IMR-90 (cell line): ENCODE data around the gene UBE2QL1. TPM values are rescaled to one million over a fixed set of nuclear protein-coding genes. Genes with fewer than 3 reads are reported as not detected.

Experiments used
- ATAC-seq: fragments of 200-7000 bp; cut with Tn5 transposase; 2 replicates; pipeline ENCODE4 v1.9.1; 2020; ENCODE audit warnings: low read depth, mild to moderate bottlenecking, moderate library complexity
- BruUV-seq: library from RNA; stranded (reverse); fragments of 400-500 nt; replicated peaks from 2 replicates; lab custom pipeline; 2021; lab: Mats Ljungman, UMichigan
- CTCF ChIA-PET: fragments of 300-600 bp; formaldehyde crosslinking; extraction: SDS; loops from one replicate; lab custom pipeline; 2021; ENCODE audit warnings: antibody characterized with exemption; lab: Yijun Ruan, JAX
- POLR2A ChIA-PET: fragments of 300-600 bp; sonication (Branson Sonifier 250); formaldehyde crosslinking; loops from one replicate; lab custom pipeline; 2022; ENCODE audit warnings: antibody characterized with exemption; ENCODE audit not compliant: unreplicated experiment; lab: Charles Lee
- DNase-seq: peaks from one replicate; pipeline ENCODE4 v3.0.0; 2013
- H2AFZ ChIP-seq: replicated peaks from 2 replicates; pipeline ENCODE3; 2013; ENCODE audit warnings: low read length, mild to moderate bottlenecking; ENCODE audit not compliant: poor library complexity
- H2AK5ac ChIP-seq: 2 replicates; pipeline ENCODE4 v1.6.1; 2013; ENCODE audit warnings: low read depth, low read length, inconsistent platforms
- H2AK9ac ChIP-seq: replicated peaks from 2 replicates; pipeline ENCODE3; 2013; ENCODE audit warnings: mild to moderate bottlenecking, low read depth, low read length, moderate library complexity; ENCODE audit not compliant: poor library complexity
- H2BK120ac ChIP-seq: 2 replicates; pipeline ENCODE4 v1.6.1; 2013; ENCODE audit warnings: low read depth, low read length, inconsistent platforms
- H2BK15ac ChIP-seq: 3 replicates; pipeline ENCODE4 v1.6.1; 2013; ENCODE audit warnings: low read depth, low read length, inconsistent platforms
- H2BK20ac ChIP-seq: 2 replicates; pipeline ENCODE4 v1.6.1; 2013; ENCODE audit warnings: low read depth, mild to moderate bottlenecking, inconsistent platforms, low read length, moderate library complexity
- H2BK5ac ChIP-seq: 2 replicates; pipeline ENCODE4 v1.6.1; 2013; ENCODE audit warnings: mild to moderate bottlenecking, low read depth, low read length, inconsistent platforms; ENCODE audit not compliant: poor library complexity, severe bottlenecking
- H3K14ac ChIP-seq: replicated peaks from 2 replicates; pipeline ENCODE4 v1.6.1; 2013; ENCODE audit warnings: low read depth, low read length, inconsistent platforms
- H3K18ac ChIP-seq: 2 replicates; pipeline ENCODE4 v1.6.1; 2013; ENCODE audit warnings: low read depth, low read length, control low read depth
- H3K23ac ChIP-seq: 2 replicates; pipeline ENCODE4 v1.6.1; 2013; ENCODE audit warnings: low read depth, low read length, inconsistent platforms
- H3K27ac ChIP-seq: 2 replicates; pipeline ENCODE4 v1.5.1; 2013; ENCODE audit warnings: mild to moderate bottlenecking, control low read depth, low read length; ENCODE audit not compliant: insufficient read depth
- H3K27me3 ChIP-seq: 2 replicates; pipeline ENCODE4 v1.6.1; 2013; ENCODE audit warnings: low read length; ENCODE audit not compliant: control insufficient read depth, insufficient read depth
- H3K36me3 ChIP-seq: 2 replicates; pipeline ENCODE4 v1.6.1; 2013; ENCODE audit warnings: low read length, mixed read lengths; ENCODE audit not compliant: control insufficient read depth, insufficient read depth
- H3K4ac ChIP-seq: 2 replicates; pipeline ENCODE4 v1.6.1; 2013; ENCODE audit warnings: low read depth, low read length, inconsistent platforms
- H3K4me1 ChIP-seq: 2 replicates; pipeline ENCODE4 v1.6.1; 2013; ENCODE audit warnings: low read length, mixed read lengths; ENCODE audit not compliant: control insufficient read depth, insufficient read depth
- H3K4me2 ChIP-seq: 2 replicates; pipeline ENCODE4 v1.6.1; 2013; ENCODE audit warnings: low read depth, mild to moderate bottlenecking, control low read depth, low read length, moderate library complexity
- H3K4me3 ChIP-seq: 2 replicates; pipeline ENCODE4 v1.5.1; 2013; ENCODE audit warnings: low read depth, mild to moderate bottlenecking, control low read depth, low read length, moderate library complexity; ENCODE audit not compliant: insufficient read depth
- H3K56ac ChIP-seq: 2 replicates; pipeline ENCODE4 v1.6.1; 2013; ENCODE audit warnings: low read length, inconsistent platforms; ENCODE audit not compliant: insufficient read depth; ENCODE audit errors: extremely low read depth
- H3K79me1 ChIP-seq, 2 experiments: 2 replicates each; pipeline ENCODE4 v1.6.1; 2013; ENCODE audit warnings: low read length in 2 of 2, inconsistent platforms in 1 of 2, low read depth in 1 of 2
- H3K9ac ChIP-seq: 2 replicates; pipeline ENCODE4 v1.6.1; 2013; ENCODE audit warnings: low read depth, low read length, control low read depth
- H3K9me1 ChIP-seq: 2 replicates; pipeline ENCODE4 v1.6.1; 2013; ENCODE audit warnings: low read length, inconsistent platforms; ENCODE audit not compliant: insufficient read depth
- H3K9me3 ChIP-seq: 2 replicates; pipeline ENCODE4 v1.6.1; 2013; ENCODE audit warnings: low read length; ENCODE audit not compliant: control insufficient read depth, insufficient read depth
- H4K20me1 ChIP-seq: 2 replicates; pipeline ENCODE4 v1.6.1; 2013; ENCODE audit warnings: low read length, inconsistent platforms; ENCODE audit not compliant: insufficient read depth
- H4K5ac ChIP-seq: 2 replicates; pipeline ENCODE4 v1.6.1; 2013; ENCODE audit warnings: mild to moderate bottlenecking, low read depth, low read length, control low read depth
- H4K8ac ChIP-seq, 2 experiments: 2 replicates each; pipeline ENCODE4 v1.6.1; 2013; ENCODE audit warnings: low read depth in 2 of 2, low read length in 2 of 2, control low read depth in 1 of 2, inconsistent platforms in 1 of 2
- H4K91ac ChIP-seq: 2 replicates; pipeline ENCODE4 v1.6.1; 2013; ENCODE audit warnings: low read depth, low read length, inconsistent platforms; ENCODE audit not compliant: insufficient read depth
- BHLHE40 ChIP-seq: fragments of 150-350 bp; IDR thresholded peaks from 2 replicates; pipeline ENCODE4 v1.6.1; 2016; ENCODE audit warnings: mild to moderate bottlenecking, low read depth, low read length
- CEBPB ChIP-seq: IDR thresholded peaks from 2 replicates; pipeline ENCODE4 v1.6.1; 2012; ENCODE audit warnings: low read depth, low read length, improper control_type of control experiment
- CHD1 ChIP-seq: IDR thresholded peaks from 2 replicates; pipeline ENCODE4 v1.6.1; 2012; ENCODE audit warnings: low read depth, low read length, improper control_type of control experiment
- ELK1 ChIP-seq: fragments of 150-350 bp; IDR thresholded peaks from 2 replicates; pipeline ENCODE4 v1.6.1; 2016; ENCODE audit warnings: low read depth, mild to moderate bottlenecking, low read length, moderate library complexity, borderline replicate concordance
- FOS ChIP-seq: fragments of 150-350 bp; IDR thresholded peaks from 2 replicates; pipeline ENCODE4 v1.6.1; 2016; ENCODE audit warnings: low read depth, low read length
- MAFK ChIP-seq: IDR thresholded peaks from 2 replicates; pipeline ENCODE4 v1.6.1; 2012; ENCODE audit warnings: low read depth, low read length, improper control_type of control experiment
- MAZ ChIP-seq: IDR thresholded peaks from 2 replicates; pipeline ENCODE4 v1.6.1; 2012; ENCODE audit warnings: low read depth, mild to moderate bottlenecking, low read length, improper control_type of control experiment, moderate library complexity, borderline replicate concordance
- MXI1 ChIP-seq: IDR thresholded peaks from 2 replicates; pipeline ENCODE4 v1.6.1; 2012; ENCODE audit warnings: low read depth, mild to moderate bottlenecking, low read length, moderate library complexity, borderline replicate concordance
- NFE2L2 ChIP-seq: fragments of 150-350 bp; IDR thresholded peaks from 2 replicates; pipeline ENCODE4 v1.6.1; 2016; ENCODE audit warnings: low read depth, mild to moderate bottlenecking, low read length
- POLR2A ChIP-seq: IDR thresholded peaks from 2 replicates; pipeline ENCODE4 v1.6.1; 2012; ENCODE audit warnings: mild to moderate bottlenecking, low read depth, low read length
- RAD21 ChIP-seq: IDR thresholded peaks from 2 replicates; pipeline ENCODE4 v1.6.1; 2012; ENCODE audit warnings: low read length, improper control_type of control experiment
- RCOR1 ChIP-seq: IDR thresholded peaks from 2 replicates; pipeline ENCODE4 v1.6.1; 2012; ENCODE audit warnings: mild to moderate bottlenecking, low read length, improper control_type of control experiment; ENCODE audit not compliant: insufficient replicate concordance
- RFX5 ChIP-seq: IDR thresholded peaks from 2 replicates; pipeline ENCODE4 v1.8.0; 2012; ENCODE audit warnings: low read depth, mild to moderate bottlenecking, low read length, moderate library complexity
- SMC3 ChIP-seq: fragments of 150-350 bp; IDR thresholded peaks from 2 replicates; pipeline ENCODE4 v1.6.1; 2016; ENCODE audit warnings: low read depth, mild to moderate bottlenecking, antibody characterized with exemption, low read length, moderate library complexity
- USF2 ChIP-seq: fragments of 150-350 bp; IDR thresholded peaks from 2 replicates; pipeline ENCODE4 v1.6.1; 2017; ENCODE audit warnings: mild to moderate bottlenecking, antibody characterized with exemption, low read length, low read depth
- WGBS, 2 experiments: methylation state at CpG; one replicate each; pipeline versions ENCODE4 v1.1.5 to v1.1.7; 2013; ENCODE audit warnings: missing lambda C conversion rate in 2 of 2; ENCODE audit not compliant: insufficient read length in 1 of 2; ENCODE audit errors: extremely low coverage in 2 of 2; 5-methylcytosine and 5-hydroxymethylcytosine counted together
- dilution Hi-C: fragments of 300-500 bp; cut with HindIII; formaldehyde crosslinking; loops from one replicate; pipeline ENCODE4 v1.14.3; 2018; ENCODE audit warnings: low sequenced_read_pairs; ENCODE audit not compliant: unreplicated experiment
- in situ Hi-C: fragments of 300-500 bp; cut with MboI; formaldehyde crosslinking; loops from 3 replicates; pipeline ENCODE4 v1.14.3; 2019; ENCODE audit warnings: low sequenced_read_pairs, inconsistent platforms, mixed read lengths
- intact Hi-C: fragments of 100-400 bp; cut with micrococcal nuclease; formaldehyde crosslinking; loops from 2 replicates; pipeline ENCODE4 v1.10.0; 2022
- polyA plus RNA-seq, 3 experiments: library from polyadenylated mRNA; depleted of rRNA; stranded (reverse); fragments of >200 nt; gene quantifications; 2 replicates each; pipeline ENCODE4 v1.2.3, GENCODE V29; 2012; ENCODE audit warnings: low replicate concordance in 1 of 3
- total RNA-seq: library from RNA; depleted of rRNA; stranded (reverse); fragments of >200 nt; gene quantifications from 2 replicates; pipeline ENCODE4 v1.2.3, GENCODE V29; 2012
- TF ChIP-seq, protein P1 (sequence below): conservative IDR thresholded peaks from 2 replicates; pipeline ENCODE4 v1.5.1; 2012; ENCODE audit warnings: mild to moderate bottlenecking, low read depth, low read length, improper control_type of control experiment

Gene UBE2QL1
- total and polyA plus RNA-seq, 2 of the 4 experiments (the other 2 are of a cell fraction): not detected

- no peaks in the 10 kb centered on the region for H3K9me1 ChIP-seq
- no CpG with 5 or more reads among the region's 4 CpGs for WGBS, 2 experiments
- H4K5ac ChIP-seq: no peak overlapping the region
- no peaks in the 10 kb centered on the region for H3K27me3 ChIP-seq
- dilution Hi-C loops (no loop called here), intact Hi-C loops (no loop called here), in situ Hi-C loops (no loop called here)
- TF ChIP-seq RFX5: no peak
- TF ChIP-seq CHD1: no peak
- TF ChIP-seq NFE2L2: no peak
- no peak for TF ChIP-seq MAZ
- TF ChIP-seq RAD21: no peak
- TF ChIP-seq POLR2A: no peak
- TF ChIP-seq RCOR1: no peak
- no peak for TF ChIP-seq FOS
- TF ChIP-seq CEBPB: no peak
- no peak for TF ChIP-seq MAFK
- TF ChIP-seq, protein P1, sequence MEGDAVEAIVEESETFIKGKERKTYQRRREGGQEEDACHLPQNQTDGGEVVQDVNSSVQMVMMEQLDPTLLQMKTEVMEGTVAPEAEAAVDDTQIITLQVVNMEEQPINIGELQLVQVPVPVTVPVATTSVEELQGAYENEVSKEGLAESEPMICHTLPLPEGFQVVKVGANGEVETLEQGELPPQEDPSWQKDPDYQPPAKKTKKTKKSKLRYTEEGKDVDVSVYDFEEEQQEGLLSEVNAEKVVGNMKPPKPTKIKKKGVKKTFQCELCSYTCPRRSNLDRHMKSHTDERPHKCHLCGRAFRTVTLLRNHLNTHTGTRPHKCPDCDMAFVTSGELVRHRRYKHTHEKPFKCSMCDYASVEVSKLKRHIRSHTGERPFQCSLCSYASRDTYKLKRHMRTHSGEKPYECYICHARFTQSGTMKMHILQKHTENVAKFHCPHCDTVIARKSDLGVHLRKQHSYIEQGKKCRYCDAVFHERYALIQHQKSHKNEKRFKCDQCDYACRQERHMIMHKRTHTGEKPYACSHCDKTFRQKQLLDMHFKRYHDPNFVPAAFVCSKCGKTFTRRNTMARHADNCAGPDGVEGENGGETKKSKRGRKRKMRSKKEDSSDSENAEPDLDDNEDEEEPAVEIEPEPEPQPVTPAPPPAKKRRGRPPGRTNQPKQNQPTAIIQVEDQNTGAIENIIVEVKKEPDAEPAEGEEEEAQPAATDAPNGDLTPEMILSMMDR: no peak
- TF ChIP-seq ELK1: no peak
- TF ChIP-seq MXI1: no peak
- no peak for TF ChIP-seq BHLHE40
- TF ChIP-seq SMC3: no peak
- no peak for TF ChIP-seq USF2
- ChIA-PET CTCF (no interaction called here), POLR2A (no interaction called here)
- no peak overlapping the region for H3K9ac ChIP-seq
- no peak overlapping the region for H3K27ac ChIP-seq
- no peak overlapping the region for H3K4me2 ChIP-seq
- no peaks in the 10 kb centered on the region for H3K79me1 ChIP-seq
- H3K4me3 ChIP-seq: no peak overlapping the region
- no peaks in the 10 kb centered on the region for H4K20me1 ChIP-seq
- no peak overlapping the region for H4K8ac ChIP-seq
- H2AFZ ChIP-seq: no peak overlapping the region
- no TSS peak for BruUV-seq
- H3K36me3 ChIP-seq: no peaks in the 10 kb centered on the region
- H3K9me3 ChIP-seq: no peaks in the 10 kb centered on the region
- H2AK9ac ChIP-seq: no peak overlapping the region
- H3K4me1 ChIP-seq: no peaks in the 10 kb centered on the region
- H2BK120ac ChIP-seq: no peak overlapping the region
- H3K18ac ChIP-seq: no peak overlapping the region
- ATAC-seq (no peak), DNase-seq (no peak)
- no peak overlapping the region for H3K56ac ChIP-seq
- no peak overlapping the region for H2BK20ac ChIP-seq
- no peak overlapping the region for H3K23ac ChIP-seq
- H3K14ac ChIP-seq: no peak overlapping the region
- H3K4ac ChIP-seq: no peak overlapping the region
- H2BK15ac ChIP-seq: no peak overlapping the region
- H2AK5ac ChIP-seq: no peak overlapping the region
- H4K91ac ChIP-seq: no peak overlapping the region
- no peak overlapping the region for H2BK5ac ChIP-seq
These were observed 21.0 kb upstream of the UBE2QL1 start for GRCh38 chr5:6427694-6428093.
